ENCODE measurements around the gene GRM7. TPM values are rescaled to one million over a fixed set of nuclear protein-coding genes. Genes with fewer than 3 reads are reported as not detected.

GRM7 gene
- total RNA-seq, 2 experiments from 2014 or later, result not detected

- H3K9me3 Mint-ChIP-seq (ENCODE audit: low read depth), result no peaks in the 10 kb centered on the region
- POLR2A ChIA-PET, result no interaction called here
- intact Hi-C loops (cut with DNase I, micrococcal nuclease), result no loop called here
- no peak for ATAC-seq
- no peaks in the 10 kb centered on the region for H3K36me3 Mint-ChIP-seq (ENCODE audit: low read depth)
- H3K27ac Mint-ChIP-seq, result no peak overlapping the region
- no peaks in the 10 kb centered on the region for H3K4me1 Mint-ChIP-seq
- CTCF ChIA-PET, result no interaction called here
- no peak for DNase-seq
- no peak overlapping the region for H3K4me3 Mint-ChIP-seq
- no peaks in the 10 kb centered on the region for H3K27me3 Mint-ChIP-seq
Observed at GRCh38 chr3:7487763-7488162, 626.8 kb downstream of the GRM7 start.

- POLR2A ChIA-PET, result no interaction called here
- Mint-ChIP-seq H3K36me3 (ENCODE audit: low read depth) (no peaks in the 10 kb centered on the region), H3K9me3 (ENCODE audit: low read depth) (no peaks in the 10 kb centered on the region), H3K27ac (no peak overlapping the region), H3K4me3 (no peak overlapping the region), H3K4me1 (no peaks in the 10 kb centered on the region), H3K27me3 (no peaks in the 10 kb centered on the region)
- DNase-seq (no peak), ATAC-seq (no peak)
- CTCF ChIA-PET, result no interaction called here
- intact Hi-C loops (cut with DNase I, micrococcal nuclease), result no loop called here
Observed at GRCh38 chr3:7489417-7489816, 628.5 kb downstream of the GRM7 start.

DNA sequence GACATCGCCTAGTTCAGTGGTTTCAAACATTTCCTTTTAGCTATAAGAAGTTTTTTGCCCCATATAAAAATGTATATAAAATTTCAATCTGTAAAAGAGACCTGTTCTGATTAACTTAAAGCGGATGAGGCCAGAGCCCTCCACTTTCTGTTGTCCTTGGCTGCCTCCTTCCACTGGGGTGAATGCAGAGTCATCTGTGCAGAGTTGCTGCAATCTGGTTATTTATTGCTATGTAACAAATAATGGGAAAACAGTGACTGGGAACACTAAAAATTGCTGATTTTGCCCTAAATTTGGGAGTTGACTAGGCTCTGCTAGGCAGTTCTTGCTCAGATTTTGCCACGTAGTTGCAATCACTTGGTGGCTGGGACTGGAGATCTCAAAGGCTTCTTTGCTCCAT is 637.8 kb downstream of the GRM7 start:
- H3K4me3 Mint-ChIP-seq, result no peak overlapping the region
- ATAC-seq (no peak), DNase-seq (no peak)
- H3K27ac Mint-ChIP-seq, result no peak overlapping the region
- H3K9me3 Mint-ChIP-seq (ENCODE audit: low read depth), result peaks cover 3% of the 10 kb centered on the region
- H3K27me3 Mint-ChIP-seq, result no peaks in the 10 kb centered on the region
- H3K4me1 Mint-ChIP-seq, result no peaks in the 10 kb centered on the region
- intact Hi-C loops (cut with DNase I, micrococcal nuclease), result no loop called here
- ChIA-PET CTCF (no interaction called here), POLR2A (no interaction called here)
- H3K36me3 Mint-ChIP-seq (ENCODE audit: low read depth), result no peaks in the 10 kb centered on the region

- ChIA-PET CTCF (no interaction called here), POLR2A (no interaction called here)
- no peak for ATAC-seq
- intact Hi-C loops (cut with DNase I, micrococcal nuclease), result no loop called here
- H3K4me1 Mint-ChIP-seq, result no peaks in the 10 kb centered on the region
- H3K36me3 Mint-ChIP-seq (ENCODE audit: low read depth), result no peaks in the 10 kb centered on the region
- DNase-seq, result no peak
- H3K9me3 Mint-ChIP-seq (ENCODE audit: low read depth), result no peaks in the 10 kb centered on the region
- H3K27ac Mint-ChIP-seq, result no peak overlapping the region
- no peak overlapping the region for H3K4me3 Mint-ChIP-seq
- H3K27me3 Mint-ChIP-seq, result no peaks in the 10 kb centered on the region
Observed at GRCh38 chr3:7503431-7503830, 642.5 kb downstream of the GRM7 start.

DNA sequence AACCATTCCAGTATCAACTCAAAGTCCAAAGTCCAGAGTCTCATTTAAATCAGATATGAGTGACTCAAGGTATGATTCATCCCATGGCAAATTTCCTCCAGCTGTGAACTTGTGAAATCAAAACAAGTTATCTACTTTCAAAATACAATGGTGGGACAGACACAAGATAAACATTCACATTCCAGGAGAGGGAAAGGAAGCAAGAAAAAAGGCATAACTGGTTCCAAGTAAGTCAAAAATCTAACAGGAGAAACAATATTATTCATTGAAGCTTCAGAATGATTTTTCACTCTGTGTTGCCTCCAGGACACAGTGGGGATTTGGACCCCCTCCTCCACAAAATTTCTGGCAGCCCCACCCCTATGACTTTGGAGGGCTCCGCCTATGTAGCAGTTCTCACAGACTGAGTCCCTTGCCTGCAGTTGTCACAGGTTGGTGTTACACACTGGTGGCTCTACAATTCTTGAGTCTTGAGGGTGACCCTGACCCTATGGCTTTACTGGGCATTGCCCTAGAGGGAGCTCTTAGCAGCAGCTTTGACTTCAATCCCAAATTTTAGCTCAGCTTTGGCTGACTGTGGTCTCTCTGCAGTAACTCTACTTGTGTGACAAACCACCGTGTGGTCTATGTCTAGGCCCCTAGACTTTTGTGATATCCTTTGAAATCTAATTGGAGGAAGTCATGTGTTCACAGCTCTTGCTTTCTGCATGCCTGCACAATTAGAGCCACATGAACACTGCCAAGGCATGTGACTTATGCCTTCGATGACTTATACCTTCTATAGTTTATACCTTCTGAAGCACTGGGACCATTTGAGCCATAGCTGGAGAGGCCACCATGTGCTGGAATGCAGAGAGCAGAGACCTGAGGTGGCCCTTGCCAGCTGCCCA is 644.2 kb downstream of the GRM7 start:
- H3K36me3 Mint-ChIP-seq (ENCODE audit: low read depth), result no peaks in the 10 kb centered on the region
- intact Hi-C loops (cut with DNase I, micrococcal nuclease), result no loop called here
- no peak overlapping the region for H3K4me3 Mint-ChIP-seq
- ATAC-seq (no peak), DNase-seq (no peak)
- H3K27ac Mint-ChIP-seq, result no peak overlapping the region
- no peaks in the 10 kb centered on the region for H3K9me3 Mint-ChIP-seq (ENCODE audit: low read depth)
- no peaks in the 10 kb centered on the region for H3K4me1 Mint-ChIP-seq
- no peaks in the 10 kb centered on the region for H3K27me3 Mint-ChIP-seq
- POLR2A ChIA-PET, result no interaction called here
- CTCF ChIA-PET, result no interaction called here

DNA sequence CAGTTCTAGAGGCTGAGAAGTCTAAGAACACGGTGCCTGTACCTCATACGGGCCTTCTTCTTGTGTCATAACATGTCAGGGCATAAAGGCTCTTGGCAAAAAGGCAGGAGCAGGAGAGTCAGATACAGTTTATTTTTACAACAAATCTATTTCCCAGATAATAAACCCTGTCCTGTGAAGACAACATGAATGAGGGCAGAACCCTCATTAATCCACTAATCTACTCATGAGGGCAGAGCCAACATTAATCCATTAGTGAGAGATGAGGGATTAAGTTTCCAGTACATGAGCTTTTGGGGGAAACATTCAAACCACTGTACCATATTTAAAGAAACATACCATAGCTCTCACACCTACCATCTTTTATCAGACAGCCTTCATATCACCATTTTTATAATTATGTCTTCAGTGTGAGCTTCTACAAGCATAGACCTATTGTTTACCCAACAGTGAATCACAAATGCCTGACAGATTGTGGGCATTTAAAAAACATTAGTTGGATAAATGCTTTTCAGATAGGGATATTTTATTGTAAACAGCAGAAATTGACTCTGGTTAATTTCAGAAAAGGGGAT is 645.8 kb downstream of the GRM7 start:
- ChIA-PET CTCF (no interaction called here), POLR2A (no interaction called here)
- H3K36me3 Mint-ChIP-seq (ENCODE audit: low read depth), result no peaks in the 10 kb centered on the region
- H3K27me3 Mint-ChIP-seq, result no peaks in the 10 kb centered on the region
- no peak overlapping the region for H3K27ac Mint-ChIP-seq
- intact Hi-C loops (cut with DNase I, micrococcal nuclease), result no loop called here
- ATAC-seq (no peak), DNase-seq (no peak)
- H3K4me3 Mint-ChIP-seq, result no peak overlapping the region
- no peaks in the 10 kb centered on the region for H3K9me3 Mint-ChIP-seq (ENCODE audit: low read depth)
- no peaks in the 10 kb centered on the region for H3K4me1 Mint-ChIP-seq

DNA sequence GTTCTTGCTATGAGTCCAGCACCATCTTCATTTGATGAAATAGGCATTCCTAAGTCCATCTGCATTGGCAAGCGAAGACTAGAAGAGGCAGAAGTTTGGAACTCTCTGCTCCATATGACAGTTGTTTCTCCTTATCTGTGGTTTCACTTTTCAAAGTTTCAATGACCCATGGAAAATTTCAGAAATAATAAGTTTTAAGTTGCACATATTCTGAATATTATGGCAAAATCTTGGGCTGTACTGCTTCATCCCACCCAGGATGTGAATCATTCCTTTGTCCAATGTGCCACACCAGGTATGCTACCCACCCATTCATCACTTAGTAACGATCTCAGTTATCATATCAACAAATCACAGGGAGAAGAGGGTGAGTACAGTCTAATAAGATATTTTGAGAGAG is 647.9 kb downstream of the GRM7 start:
- Mint-ChIP-seq H3K4me3 (no peak overlapping the region), H3K27ac (no peak overlapping the region), H3K9me3 (ENCODE audit: low read depth) (no peaks in the 10 kb centered on the region), H3K27me3 (no peaks in the 10 kb centered on the region), H3K4me1 (no peaks in the 10 kb centered on the region), H3K36me3 (ENCODE audit: low read depth) (no peaks in the 10 kb centered on the region)
- ChIA-PET POLR2A (no interaction called here), CTCF (no interaction called here)
- DNase-seq, result no peak
- intact Hi-C loops (cut with DNase I, micrococcal nuclease), result no loop called here
- no peak for ATAC-seq

DNA sequence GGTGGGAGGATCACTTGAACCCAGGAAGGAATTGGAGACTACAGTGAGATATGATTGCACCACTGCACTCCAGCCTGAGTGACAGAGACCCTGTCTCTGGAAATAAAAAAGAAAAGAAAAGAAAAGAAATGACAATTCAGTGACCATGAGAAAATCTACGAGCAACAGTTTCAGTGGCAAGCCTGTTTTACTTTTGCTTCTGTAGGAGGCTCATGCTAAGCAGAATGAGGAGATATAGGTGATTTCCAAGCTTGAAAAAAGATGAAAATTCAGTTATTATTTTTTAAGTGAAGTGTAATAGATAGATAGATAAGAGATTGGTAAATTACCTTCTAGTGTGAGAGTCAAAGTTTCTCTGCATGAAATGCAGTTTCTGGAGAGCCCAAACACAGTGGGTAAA is 651.1 kb downstream of the GRM7 start:
- ChIA-PET CTCF (interaction anchor here (1.2 kb wide), 1 partner anchor 197 kb away, joined by 3 read pairs; no protein-coding TSS in a partner anchor), POLR2A (interaction anchor here (0.5 kb wide), 1 partner anchor 138 kb away, joined by 5 read pairs; no protein-coding TSS in a partner anchor)
- no peak for ATAC-seq
- Mint-ChIP-seq H3K4me3 (no peak overlapping the region), H3K4me1 (no peaks in the 10 kb centered on the region), H3K36me3 (ENCODE audit: low read depth) (no peaks in the 10 kb centered on the region), H3K9me3 (ENCODE audit: low read depth) (no peaks in the 10 kb centered on the region), H3K27ac (no peak overlapping the region), H3K27me3 (no peaks in the 10 kb centered on the region)
- intact Hi-C loops (cut with DNase I, micrococcal nuclease), result no loop called here
- DNase-seq, result no peak

DNA sequence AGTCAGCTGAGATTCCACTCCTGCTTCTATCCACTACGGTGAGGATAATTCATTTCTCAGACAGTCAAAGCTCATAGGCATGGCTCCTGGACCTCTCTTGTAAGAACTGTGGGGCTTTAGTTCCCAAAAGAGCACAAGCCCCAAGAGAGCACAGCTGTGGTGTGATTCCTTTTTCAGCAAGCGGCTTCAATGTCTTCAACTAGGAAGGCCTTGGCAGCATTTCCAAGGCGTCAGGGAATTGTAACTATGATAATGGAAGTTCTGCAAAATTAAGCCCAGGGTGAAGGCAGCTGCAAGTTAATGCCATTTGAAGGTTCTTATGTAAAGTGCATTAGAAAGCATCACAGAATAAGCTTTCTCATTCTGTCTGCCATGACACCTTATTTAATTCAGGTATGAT is 657.1 kb downstream of the GRM7 start:
- intact Hi-C loops (cut with DNase I, micrococcal nuclease), result no loop called here
- Mint-ChIP-seq H3K4me3 (no peak overlapping the region), H3K36me3 (ENCODE audit: low read depth) (no peaks in the 10 kb centered on the region), H3K27ac (no peak overlapping the region), H3K27me3 (no peaks in the 10 kb centered on the region), H3K4me1 (no peaks in the 10 kb centered on the region), H3K9me3 (ENCODE audit: low read depth) (no peaks in the 10 kb centered on the region)
- POLR2A ChIA-PET, result no interaction called here
- DNase-seq (no peak), ATAC-seq (no peak)
- CTCF ChIA-PET, result no interaction called here

GRCh38 chr3:7518456-7518855 is 657.5 kb downstream of the GRM7 start:
- Mint-ChIP-seq H3K27me3 (no peaks in the 10 kb centered on the region), H3K4me1 (no peaks in the 10 kb centered on the region), H3K27ac (no peak overlapping the region), H3K4me3 (no peak overlapping the region), H3K9me3 (ENCODE audit: low read depth) (peaks cover under 1% of the 10 kb centered on the region), H3K36me3 (ENCODE audit: low read depth) (no peaks in the 10 kb centered on the region)
- ChIA-PET POLR2A (no interaction called here), CTCF (no interaction called here)
- DNase-seq (no peak), ATAC-seq (no peak)
- intact Hi-C loops (cut with DNase I, micrococcal nuclease), result no loop called here

- Mint-ChIP-seq H3K9me3 (ENCODE audit: low read depth) (peaks cover 3% of the 10 kb centered on the region), H3K27me3 (no peaks in the 10 kb centered on the region), H3K4me1 (no peaks in the 10 kb centered on the region), H3K36me3 (ENCODE audit: low read depth) (no peaks in the 10 kb centered on the region), H3K27ac (no peak overlapping the region), H3K4me3 (no peak overlapping the region)
- ChIA-PET POLR2A (no interaction called here), CTCF (no interaction called here)
- no peak for DNase-seq
- intact Hi-C loops (cut with DNase I, micrococcal nuclease), result no loop called here
- no peak for ATAC-seq
Observed at GRCh38 chr3:7520059-7520458, 659.1 kb downstream of the GRM7 start.

DNA sequence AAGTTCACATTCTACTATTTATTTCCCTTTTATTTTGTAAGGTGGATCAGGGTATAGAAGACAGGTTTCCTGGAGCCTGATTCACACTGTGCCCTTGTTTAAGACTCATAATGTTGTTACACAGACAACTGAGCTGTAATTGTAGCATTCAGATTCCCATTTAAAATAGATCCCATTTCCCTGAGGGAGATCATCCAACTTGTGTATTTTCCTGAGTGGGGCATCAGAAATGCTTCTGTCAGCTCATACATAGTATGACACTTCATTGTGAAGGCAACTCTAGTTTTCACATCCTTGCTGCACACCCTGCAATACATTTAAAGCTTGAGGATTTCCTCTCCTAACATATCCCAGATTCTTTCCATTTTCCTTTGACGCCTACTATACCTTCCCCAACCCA is 659.7 kb downstream of the GRM7 start:
- ChIA-PET CTCF (no interaction called here), POLR2A (no interaction called here)
- intact Hi-C loops (cut with DNase I, micrococcal nuclease), result no loop called here
- no peaks in the 10 kb centered on the region for H3K36me3 Mint-ChIP-seq (ENCODE audit: low read depth)
- no peak for DNase-seq
- no peaks in the 10 kb centered on the region for H3K27me3 Mint-ChIP-seq
- no peak overlapping the region for H3K4me3 Mint-ChIP-seq
- no peaks in the 10 kb centered on the region for H3K4me1 Mint-ChIP-seq
- no peak for ATAC-seq
- H3K9me3 Mint-ChIP-seq (ENCODE audit: low read depth), result peaks cover 7% of the 10 kb centered on the region
- no peak overlapping the region for H3K27ac Mint-ChIP-seq
